Fibroblast of pulmonary artery (primary cell): ENCODE results near the gene KLC3.

Source experiments
- DNase-seq: peaks from one replicate; pipeline ENCODE4 v3.0.0-alpha.2; 2010; ENCODE audit warnings: low read depth
- H3K4me3 ChIP-seq: replicated peaks from 2 replicates; pipeline ENCODE4 v1.5.1; 2011; ENCODE audit warnings: low read depth, mild to moderate bottlenecking, control low read depth, low read length, moderate library complexity
- TF ChIP-seq, protein P1 (sequence below): IDR thresholded peaks from 2 replicates; pipeline ENCODE4 v1.5.1; 2011; ENCODE audit warnings: mild to moderate bottlenecking, control low read depth, low read length, inconsistent platforms; ENCODE audit errors: missing control alignments

KLC3 gene

DNA sequence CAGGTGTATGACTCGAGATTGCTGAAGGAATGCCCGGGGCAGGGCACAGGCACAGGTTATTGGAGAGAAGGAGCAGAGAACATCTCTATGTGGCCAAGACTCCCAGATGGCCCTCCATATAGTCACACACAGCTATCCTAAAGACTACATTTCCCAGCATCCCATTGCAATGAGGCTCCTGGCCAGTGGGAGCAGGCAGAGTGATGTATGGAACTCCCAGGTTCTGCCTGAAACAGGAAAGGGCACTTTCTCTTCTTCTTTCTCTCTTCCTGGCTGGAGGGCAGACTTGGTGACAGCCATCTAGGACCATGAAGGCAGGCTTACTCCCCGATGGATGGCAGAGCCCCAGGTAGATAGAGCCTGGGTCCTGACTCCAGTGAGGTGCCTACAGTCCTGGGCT is 50.8 kb downstream of the KLC3 start:
- no peak overlapping the region for H3K4me3 ChIP-seq
- DNase-seq, result no peak
- TF ChIP-seq, protein P1, sequence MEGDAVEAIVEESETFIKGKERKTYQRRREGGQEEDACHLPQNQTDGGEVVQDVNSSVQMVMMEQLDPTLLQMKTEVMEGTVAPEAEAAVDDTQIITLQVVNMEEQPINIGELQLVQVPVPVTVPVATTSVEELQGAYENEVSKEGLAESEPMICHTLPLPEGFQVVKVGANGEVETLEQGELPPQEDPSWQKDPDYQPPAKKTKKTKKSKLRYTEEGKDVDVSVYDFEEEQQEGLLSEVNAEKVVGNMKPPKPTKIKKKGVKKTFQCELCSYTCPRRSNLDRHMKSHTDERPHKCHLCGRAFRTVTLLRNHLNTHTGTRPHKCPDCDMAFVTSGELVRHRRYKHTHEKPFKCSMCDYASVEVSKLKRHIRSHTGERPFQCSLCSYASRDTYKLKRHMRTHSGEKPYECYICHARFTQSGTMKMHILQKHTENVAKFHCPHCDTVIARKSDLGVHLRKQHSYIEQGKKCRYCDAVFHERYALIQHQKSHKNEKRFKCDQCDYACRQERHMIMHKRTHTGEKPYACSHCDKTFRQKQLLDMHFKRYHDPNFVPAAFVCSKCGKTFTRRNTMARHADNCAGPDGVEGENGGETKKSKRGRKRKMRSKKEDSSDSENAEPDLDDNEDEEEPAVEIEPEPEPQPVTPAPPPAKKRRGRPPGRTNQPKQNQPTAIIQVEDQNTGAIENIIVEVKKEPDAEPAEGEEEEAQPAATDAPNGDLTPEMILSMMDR, result no peak

DNA sequence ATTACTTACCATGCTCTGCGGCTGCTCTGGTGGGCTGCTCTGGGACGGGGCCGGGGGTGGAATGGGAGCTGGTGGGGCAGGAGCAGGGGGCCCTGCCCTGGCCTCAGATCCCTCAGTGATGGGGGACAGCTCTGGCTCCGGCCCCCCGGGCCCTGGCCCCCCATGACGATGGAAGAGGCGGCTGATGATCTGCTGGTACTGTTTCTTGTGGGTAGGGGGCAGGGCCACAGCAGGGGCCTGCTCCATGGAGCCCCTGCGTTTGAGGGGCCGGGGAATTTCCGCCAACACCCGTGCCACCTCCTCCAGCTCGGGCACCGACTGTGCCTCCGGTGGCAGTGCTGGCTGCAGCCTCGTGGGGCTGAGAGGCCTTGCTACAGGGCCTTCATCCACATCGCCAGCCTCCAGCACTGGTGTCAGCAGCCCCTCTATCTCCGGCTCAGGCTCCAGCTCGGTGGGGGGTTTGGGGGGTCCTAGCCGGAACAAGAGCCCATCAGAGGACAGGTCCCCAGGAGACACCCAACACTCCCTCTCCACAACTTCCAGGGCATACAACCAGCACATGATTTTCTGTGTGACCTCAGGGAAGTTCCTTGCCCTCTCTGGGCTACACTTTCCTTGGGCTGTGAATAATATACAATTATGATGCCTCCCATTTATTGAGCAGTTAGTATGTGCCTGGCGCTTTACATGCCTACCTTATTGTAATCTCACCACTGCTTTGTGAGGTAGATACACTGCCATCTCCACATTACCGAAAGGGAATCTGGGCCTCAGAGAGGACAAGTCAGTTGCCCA is 51.5 kb downstream of the KLC3 start:
- H3K4me3 ChIP-seq, result no peak overlapping the region
- no peak for DNase-seq
- TF ChIP-seq, protein P1, result no peak

DNA sequence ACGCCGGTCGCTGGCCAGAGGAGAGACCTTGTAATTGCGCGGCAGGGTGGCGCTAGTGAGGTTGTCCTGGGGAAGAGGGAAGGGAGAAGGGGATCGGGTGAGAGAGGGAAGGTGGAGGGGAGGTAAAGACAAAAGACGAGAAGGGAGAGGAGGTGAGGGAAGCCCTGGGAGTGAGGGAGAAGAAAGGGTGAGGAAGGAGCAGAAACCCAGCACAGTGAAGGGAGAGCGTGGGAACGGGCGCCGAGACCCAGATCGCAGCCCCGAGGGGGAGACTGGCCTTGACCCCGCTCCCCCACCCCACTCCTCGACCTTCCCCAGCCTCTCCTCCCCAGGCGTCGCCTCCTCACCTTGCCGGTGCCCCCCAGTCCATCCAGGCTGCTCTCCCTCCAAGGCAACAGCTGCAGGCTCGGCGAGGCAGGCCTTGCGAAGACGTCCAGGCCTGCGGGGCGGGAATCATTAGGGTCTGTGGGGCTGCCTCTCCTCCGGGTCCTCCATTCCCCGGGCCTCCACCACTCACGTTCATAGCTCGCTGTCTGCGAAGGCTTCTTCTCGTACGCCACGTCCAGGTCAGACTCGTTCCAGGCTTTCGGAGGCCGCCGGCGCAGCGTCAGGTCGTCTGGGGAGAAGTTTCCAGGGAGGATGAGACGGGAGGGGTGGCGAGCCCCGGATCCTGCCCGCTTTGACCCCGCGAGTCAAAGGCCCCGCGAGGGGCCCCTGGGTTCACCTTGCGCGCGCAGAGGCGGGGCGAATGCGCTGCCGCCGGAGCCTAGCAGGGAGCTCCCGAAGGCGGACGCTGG is 55.5 kb downstream of the KLC3 start:
- DNase-seq, result no peak
- no peak overlapping the region for H3K4me3 ChIP-seq
- TF ChIP-seq, protein P1, result no peak

DNA sequence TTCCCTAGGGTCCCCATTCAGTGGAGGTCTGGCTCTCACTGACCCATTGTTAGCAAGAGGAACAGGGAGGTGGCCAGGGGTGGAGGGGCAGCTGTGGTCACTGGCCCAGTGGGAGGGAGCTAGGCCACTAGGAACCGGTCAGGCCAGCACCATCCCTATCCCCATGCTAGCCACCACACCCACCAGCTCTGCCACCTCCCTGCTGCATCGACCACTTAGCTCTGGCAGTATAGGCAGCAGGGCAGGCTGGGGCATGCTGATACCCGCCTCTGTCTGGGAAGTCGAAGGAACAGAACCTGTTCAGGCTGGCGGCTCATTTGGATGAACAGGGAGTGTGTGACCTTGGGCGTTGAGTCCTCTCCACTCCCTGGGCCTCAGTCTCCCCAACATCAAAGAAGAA is 59.6 kb downstream of the KLC3 start:
- no peak for DNase-seq
- TF ChIP-seq, protein P1, result no peak
- no peak overlapping the region for H3K4me3 ChIP-seq
